Loucy (cell line): ENCODE measurements around the gene SEC14L2.

Experiments used
- CTCF ChIP-seq: fragments of 200-600 bp; sonication (generic); conservative IDR thresholded peaks from 2 replicates; pipeline ENCODE4 v1.5.1; 2014; ENCODE audit warnings: mild to moderate bottlenecking, antibody characterized with exemption, low read length
- EZH2phosphoT487 ChIP-seq: fragments of 200-600 bp; IDR thresholded peaks from 2 replicates; pipeline ENCODE4 v1.6.1; 2018; ENCODE audit warnings: antibody characterized with exemption, mild to moderate bottlenecking, moderate library complexity, borderline replicate concordance

- no peak for TF ChIP-seq CTCF
- TF ChIP-seq EZH2phosphoT487 = no peak
These were observed 25.5 kb upstream of the SEC14L2 start for GRCh38 chr22:30371321-30371720.
